SW480 (cell line): Measurements from ENCODE around the gene SMIM43.
"Not testable (repeated sequence)": the region's sequence is repeated elsewhere in the genome, so short reads cannot be mapped to it uniquely, and the experiment has no call there.

Experiments
- DNase-seq: peaks from one replicate; pipeline ENCODE4 v3.0.0-alpha.2; 2016; ENCODE audit warnings: low spot score

Gene SMIM43

DNA sequence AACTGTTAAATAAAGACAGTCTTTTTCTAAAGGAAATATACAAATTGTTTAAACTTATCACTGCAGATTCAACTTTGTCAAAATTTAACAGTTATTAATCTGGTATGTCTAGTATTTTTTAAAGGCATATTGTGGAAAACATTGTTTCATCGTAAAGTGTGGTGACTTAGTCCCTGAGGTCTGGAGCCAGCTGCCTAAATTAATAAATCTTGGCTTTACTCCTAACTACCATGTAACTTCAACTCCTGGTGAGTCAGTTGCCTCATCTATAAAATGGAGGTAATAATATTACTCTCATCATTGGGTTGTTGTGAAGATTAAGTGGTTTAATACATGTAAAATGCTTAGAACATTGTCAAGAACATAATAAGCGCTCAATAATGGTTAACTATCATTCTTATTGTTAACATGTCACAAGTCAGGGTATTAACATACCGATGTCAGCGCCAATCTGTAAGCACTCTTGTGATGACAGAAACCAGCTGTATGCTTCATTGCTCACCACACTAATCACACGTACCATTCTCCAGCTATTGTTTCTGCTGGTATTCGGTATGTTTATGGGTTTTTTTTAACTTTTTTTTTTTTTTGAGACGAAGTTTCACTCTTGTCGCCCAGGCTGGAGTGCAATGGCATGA lies 14.1 kb upstream of the SMIM43 start:
- DNase-seq, result no peak

DNA sequence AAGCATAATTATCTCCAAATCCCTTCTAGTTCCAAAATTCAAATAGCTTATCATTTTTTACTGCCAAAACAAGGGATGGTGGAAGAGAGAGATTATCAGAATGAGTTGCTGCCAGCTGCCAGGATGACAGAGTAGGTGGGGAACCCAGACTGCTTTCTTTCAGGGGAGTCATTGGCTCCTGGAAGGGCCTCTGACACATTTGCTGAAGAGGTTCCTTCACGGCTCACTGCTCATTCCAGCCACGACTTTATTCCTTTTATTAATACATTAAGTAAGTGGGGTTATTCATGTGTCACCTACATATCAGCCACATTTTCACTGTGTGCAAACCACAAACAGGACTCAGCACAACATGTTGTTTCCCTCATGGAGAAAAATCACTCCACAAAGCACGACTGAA lies 12.7 kb upstream of the SMIM43 start:
- no peak for DNase-seq

DNA sequence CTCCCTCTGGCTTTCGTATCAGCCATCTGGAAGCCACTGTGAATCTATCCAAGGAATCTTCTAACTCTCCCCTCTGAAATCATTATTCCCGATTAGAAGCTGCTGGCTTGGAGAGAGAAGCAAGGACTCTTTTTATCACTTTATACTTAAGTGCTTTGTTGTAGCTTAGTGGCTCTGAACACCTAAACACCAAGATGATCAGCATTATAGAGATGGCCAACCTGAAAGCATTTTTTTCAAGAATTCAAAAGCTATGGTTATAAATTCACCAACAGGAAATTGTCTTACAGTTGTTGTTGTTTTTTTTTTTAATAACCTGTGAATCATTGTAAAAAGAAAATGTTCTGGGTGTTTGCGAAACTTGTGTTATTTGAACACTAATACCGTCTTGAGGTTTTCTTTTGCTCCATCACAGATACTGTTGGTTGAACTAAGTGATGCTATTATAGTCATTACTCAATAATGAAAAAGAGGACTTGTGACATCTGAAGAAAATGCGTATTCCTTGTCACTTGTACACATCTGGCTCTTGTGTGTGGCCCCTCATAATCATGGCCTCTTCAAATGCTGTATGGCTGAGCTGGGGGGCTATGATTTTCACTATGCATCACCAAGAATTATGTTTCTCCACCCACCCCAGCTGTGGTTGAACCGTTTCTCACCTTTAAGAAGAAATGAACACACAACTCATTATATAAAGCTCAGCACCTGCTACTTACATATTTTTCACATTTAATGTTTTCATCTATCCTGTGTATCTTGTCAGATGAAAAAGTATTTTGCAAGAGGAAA lies 11.8 kb upstream of the SMIM43 start:
- DNase-seq, result no peak

DNA sequence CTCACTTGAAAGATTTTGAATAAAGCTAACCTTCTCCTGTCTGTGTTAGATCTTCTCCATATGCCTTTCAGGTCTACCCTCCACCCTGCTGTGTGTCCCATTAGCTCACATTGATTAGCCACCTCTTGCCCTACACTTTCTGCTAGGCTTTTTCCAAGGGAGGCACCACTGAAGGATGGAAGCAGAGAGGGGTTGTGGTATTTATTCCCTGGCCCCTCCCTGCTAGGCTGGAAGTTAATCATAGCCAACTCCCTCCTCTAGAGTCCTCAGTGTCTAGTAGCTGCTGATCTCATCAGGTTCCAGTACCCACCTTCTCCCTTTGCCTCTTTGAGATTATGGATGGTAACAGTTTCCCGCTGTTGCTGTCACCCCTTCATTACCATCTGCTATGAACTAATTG lies 8.9 kb upstream of the SMIM43 start:
- no peak for DNase-seq

DNA sequence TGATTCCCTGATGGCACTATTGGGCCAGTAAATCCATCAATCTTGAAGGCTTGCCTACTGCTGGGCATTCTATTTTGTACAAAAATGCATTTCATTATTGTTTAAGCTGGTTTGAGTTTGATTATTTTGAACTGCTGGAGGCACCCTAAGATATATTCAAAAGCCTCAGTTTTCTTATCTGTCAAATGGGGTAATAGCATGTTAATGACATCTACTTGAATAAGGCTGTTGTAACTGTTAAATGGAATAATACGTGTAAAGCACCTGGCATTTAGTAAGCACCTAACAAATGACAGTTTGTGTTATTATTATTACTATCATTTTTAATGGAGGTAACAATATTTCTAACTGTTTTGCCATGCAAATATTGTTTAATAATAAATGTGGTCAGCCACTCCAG lies 6.9 kb upstream of the SMIM43 start:
- DNase-seq, result no peak

DNA sequence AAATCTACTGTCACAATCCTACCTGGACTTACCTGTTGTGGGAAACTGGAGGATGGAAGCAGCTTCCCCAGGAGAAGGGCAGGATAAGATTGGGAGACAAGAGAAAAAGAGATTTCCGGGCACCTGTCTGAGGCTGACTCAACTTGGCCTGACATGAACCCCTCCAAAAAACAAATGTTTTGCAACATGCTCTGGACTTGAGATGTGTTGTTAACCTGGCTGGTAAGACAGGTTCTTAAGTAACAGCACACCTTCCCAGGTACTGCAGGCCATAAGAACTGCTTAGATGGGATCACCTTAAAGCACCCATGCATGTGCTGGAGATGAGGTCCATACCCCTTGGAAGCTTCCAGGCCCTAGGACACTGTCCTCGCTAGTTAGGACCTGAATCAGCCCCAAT lies 4.4 kb upstream of the SMIM43 start:
- DNase-seq, result no peak

DNA sequence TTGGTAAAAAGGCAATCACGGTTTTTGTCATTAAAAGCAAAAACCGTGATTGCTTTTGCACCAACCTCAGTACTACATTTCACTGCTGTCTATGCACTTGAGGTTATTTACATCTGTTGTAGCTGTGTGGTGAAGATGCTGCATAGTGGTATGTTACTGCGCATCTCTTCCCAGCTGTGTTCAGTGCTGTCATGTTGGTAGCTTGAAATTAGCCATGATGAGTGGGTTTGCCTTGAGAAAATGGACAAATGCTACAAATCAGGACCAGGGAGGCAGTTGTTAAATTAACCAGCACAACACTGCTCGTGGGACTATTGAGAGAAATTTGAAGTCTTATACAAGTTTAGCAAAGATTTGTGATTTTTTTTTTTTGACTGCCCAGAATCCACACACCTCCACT lies 2.2 kb upstream of the SMIM43 start:
- no peak for DNase-seq

DNA sequence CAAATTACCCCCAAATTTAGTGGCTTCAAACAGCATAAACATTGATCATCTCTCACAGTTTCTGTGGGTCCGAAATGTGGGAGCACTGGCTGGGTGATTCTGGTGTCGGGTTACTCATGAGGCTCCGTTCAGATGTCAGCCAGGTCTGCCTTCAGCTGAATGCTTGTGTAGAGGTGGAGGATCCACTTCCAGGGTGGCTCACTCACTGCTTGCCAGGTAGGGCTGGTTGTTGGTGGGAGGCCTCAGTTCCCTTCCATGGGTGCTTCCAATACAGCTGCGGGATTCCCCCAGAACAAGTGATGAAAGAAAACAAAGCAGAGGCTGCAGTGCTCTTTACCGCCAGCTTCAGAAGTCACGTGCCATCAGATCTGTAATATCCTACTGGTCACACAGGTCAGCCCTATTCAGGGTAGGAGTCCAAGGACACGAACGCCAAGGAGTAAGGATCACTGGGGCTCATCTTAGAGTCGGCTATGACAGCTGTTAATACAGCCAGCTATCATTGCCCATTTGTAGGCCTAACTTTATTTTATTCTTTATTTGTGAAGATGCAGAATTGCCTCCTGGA lies 1.1 kb upstream of the SMIM43 start:
- no peak for DNase-seq

DNA sequence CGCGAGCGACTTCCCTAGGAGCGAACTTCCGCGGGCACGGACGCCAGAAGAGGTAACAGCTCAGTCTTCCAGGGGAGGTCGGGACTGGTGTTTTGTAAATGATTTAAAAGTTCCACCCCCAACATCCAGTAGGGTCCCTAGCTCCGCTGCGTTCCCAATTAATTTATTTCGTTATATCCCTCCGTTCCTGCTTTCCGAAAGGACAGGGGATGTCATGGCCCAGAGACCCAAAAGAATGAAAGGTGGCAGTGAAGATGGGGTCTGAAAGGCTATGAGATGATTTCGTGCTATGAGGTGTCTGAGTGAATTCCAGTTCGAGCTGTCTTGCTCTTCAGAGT lies 373 bp upstream of the SMIM43 start:
- no peak for DNase-seq

DNA sequence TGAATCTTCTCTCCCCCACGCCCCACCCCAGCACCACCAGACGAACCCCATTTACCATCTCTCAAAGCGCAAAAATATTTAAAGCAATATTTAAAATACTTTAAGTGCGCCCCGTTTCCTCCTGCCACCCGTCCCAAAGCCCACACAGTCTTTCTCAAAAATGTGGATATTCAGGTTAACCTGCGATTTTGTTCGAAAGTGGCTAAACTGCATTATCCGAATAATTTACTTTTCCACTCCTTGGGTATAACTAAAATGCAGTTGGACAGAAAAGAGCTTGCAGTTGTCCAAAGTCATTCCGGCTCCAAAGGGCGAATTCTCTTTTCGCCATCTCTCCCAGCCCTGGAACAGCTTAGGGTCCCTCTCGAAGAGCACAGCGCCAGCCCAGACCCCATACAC lies 662 bp downstream of the SMIM43 start:
- DNase-seq, result no peak

DNA sequence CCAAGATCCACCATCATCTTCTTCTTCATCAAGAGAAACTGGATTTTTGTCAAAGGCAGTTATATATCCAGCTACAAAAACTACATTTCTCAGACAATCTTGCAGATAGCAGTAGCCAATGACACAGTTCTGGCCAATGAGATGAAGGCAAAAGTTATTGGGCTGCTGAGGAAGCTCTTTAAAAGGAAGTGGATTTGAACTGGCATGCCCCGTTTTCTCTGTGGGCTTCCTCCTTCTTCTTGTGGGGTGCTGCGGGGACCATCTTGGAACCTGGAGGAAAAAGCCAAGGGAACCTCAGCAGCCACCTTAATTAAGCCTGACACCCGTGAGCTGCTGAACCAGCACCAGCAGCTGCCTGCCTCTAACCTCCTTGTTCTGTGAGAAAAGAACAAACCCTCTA lies 4.8 kb downstream of the SMIM43 start:
- DNase-seq, result no peak

DNA sequence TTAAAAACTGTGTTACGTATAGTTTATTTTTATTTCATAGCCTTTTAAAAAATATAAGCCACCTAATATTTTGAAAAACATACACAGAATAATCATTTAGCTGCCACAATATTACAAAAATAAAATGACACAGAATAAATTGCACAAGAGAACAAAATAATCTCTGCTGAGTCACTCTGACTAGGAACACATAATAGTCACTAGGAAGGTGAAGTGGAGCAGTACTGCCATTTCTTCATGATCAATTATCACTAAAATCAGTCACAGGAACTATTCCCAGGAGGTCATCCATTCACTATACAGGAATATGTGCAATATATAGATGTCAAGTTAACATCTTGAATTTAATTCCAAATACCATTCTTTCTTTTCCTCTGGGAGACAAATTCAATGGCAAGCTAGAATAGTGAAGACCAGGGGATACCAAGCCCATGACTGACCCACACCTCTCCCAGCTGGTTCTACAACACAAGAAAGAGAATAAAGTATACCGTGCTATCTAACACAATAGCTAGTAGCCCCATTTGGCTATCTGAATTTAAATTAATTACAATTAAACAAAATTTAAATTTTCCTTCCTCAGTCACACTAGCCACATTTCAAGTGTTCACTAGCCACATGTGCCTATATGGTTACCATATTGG lies 5.9 kb downstream of the SMIM43 start:
- DNase-seq, result no peak

DNA sequence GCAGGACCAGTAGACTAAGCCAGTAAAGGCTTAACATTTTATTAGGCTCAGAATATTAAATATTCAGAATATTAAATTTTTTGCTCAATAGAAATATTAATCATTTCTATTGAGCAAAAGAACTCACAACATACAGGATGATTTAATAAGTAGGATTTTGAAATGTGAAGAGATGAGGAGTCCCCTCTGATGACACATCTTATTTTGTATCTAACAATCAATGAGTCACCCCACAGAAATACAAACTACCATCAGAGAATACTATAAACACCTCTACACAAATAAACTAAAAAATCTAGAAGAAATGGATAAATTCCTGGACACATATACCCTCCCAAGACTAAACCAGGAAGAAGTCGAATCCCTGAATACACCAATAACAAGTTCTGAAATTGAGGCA lies 12.8 kb downstream of the SMIM43 start:
- not testable (repeated sequence) for DNase-seq

DNA sequence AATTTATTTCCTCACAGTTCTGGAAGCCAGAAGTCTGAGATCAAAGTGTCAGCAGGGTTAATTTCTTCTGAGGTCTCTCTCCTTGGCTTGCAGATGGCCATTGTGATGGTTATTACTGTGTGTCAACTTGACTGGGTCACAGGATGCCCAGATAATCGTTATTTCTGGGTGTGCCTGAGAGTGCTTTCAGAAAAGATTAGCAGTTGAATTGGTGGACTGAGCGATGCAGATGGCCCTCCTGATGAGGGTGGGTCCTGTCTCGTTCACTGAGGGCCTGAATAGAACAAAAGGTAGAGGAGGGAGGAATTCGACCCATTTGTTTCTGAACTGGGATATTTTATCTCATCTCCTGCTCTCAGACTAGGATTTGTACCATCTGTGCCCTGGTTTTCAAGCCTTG lies 15.7 kb downstream of the SMIM43 start:
- DNase-seq, result no peak

DNA sequence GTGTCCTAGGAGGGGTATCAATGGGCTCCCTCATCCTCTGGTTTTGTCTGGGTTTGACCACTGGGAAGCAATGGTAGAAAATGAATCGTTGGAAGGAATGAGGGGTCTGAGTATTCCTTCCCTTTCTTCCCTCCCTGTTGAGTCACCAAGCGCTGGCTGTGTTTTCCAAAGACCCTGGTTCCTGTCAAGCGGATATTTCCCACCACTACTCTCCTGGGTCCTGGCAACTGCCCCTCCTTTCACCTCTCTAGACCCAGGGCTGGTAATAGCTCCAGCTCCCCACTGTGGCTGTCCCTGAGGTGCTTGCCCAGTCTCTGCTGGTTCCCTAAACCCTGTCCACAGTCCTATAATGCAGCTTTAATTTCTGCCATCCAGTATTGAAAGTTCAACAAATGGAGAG lies 22.2 kb downstream of the SMIM43 start:
- DNase-seq, result no peak

DNA sequence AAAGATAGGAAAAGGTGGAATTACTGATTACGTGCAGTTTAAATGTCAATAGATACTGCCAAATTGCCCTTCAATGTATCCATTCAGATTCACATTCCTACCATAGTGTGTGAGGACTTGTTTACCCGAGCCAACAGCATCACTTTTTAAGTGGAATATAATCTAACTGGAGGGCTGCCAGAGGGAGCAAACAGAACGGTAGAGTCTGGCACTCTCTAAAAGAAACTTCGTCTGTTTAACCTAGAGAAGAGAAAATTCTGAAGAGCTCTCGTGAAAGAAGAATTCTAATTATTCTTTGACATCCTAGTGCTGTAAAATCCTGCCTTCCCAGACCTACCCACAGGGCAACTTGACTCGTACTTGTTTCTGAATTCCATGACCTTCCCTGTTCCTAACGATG lies 23.2 kb downstream of the SMIM43 start:
- no peak for DNase-seq

DNA sequence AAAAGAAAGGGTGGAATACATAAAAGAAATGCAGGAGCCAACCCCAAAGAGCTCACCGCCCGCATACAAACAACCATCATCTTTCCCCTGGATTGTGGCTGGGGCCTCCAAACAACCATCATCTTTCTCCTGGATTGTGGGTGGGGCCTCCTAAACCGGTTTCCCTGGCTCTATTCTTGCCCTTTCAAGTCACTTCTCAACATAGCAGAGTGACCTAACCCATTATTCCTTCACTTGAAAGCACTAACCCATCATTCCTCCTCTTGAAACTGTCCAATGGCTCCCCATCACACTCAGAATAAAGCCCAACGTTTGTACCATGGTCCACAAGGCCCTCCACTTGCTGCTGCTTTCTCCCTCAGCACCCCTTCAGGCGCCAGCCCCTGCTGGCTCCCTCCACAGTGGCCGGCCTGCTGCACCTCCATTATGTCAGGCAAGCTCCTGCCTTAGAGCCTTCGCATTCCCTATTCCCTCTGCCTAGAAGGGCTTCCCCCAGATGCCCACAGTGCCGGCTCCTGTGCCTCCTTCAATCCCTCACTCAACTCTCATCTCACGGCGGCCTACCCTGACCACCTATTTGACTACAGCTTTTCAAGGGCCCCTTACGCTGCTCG lies 24.1 kb downstream of the SMIM43 start:
- DNase-seq, result no peak

DNA sequence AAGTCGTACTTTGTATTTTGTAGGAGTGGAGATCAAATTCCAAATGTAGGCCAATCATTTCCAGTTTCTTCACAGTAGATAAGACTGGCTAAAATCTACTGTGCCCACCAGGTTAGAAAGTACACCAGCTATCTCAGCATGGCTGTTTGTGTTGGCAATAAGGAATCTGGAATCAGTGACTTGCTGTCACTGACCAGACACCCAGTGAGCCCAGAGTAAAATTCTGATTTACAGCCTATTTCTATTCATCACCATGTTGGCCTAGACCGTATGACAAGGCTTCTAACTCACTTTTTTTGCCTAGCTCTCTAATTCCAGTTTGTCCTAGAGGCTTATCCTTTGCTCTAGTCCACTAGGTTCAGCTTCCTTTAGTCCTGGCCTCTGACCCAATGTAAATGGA lies 25.4 kb downstream of the SMIM43 start:
- DNase-seq, result no peak

DNA sequence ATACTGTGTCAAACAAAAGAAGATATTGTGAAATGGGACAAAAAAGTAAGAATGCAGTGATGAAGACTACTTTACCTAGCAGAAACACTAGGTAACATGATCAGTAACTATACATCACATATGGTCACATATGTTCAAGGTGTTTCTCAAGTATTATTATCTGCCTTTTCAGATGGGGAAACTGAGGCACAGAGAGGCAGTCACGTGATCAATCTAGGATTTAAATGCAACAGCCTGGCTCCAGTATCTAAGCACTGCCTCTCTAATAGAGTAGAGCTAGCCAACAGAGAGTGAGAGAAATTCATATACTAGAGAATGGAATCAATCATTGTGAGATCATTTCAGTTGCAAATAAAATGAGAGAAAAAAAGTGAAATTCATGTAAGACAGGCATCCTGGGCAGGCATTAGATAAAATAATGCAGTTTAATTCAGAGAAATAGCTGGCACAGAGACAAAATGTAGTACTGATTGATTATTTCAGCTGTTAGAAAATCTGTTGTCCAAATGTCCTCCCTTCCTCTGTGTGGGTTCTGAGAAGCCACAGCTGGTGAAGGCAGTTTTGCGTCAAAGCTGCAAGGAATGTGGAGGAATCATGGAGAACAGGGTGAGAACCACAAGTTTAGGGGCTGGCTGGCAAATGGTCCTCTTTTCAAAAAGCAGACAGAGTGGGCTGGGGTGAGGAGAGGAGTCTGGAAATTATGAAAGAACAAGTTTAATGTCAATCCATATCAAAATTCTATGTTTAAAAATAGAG lies 26.0 kb downstream of the SMIM43 start:
- no peak for DNase-seq

DNA sequence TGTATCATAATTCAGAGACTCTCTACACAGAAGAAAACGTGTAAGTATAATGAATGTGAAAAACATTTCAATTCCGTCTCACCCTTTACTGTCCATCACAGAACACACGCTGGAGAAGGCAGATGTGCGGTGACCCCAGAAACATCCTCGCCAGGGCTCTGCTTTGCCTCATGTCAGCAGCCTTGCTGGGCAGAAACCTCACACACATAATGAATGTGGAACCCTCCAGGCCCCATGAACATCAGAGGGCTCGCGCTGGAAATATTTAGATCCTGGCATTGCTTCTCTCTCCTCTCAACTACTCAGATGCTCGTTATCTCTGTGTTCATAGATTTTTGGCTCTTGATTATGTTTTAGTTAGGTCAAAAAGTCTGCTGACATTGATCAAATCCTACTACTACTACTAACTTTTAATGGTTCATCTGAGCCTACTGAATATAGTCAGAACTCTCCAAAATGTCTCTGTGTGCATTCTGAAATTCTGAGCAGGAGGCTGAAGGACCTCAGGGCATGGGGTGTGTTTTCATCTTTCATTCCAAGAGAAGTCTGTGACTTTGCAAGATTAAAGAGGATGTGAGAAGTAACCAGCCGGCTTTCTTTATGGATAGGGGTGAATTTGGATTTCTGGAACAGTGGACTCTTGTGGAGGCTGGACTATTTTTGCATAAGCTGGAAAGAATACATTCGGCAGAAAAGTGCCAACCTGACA lies 27.0 kb downstream of the SMIM43 start:
- DNase-seq, result no peak

DNA sequence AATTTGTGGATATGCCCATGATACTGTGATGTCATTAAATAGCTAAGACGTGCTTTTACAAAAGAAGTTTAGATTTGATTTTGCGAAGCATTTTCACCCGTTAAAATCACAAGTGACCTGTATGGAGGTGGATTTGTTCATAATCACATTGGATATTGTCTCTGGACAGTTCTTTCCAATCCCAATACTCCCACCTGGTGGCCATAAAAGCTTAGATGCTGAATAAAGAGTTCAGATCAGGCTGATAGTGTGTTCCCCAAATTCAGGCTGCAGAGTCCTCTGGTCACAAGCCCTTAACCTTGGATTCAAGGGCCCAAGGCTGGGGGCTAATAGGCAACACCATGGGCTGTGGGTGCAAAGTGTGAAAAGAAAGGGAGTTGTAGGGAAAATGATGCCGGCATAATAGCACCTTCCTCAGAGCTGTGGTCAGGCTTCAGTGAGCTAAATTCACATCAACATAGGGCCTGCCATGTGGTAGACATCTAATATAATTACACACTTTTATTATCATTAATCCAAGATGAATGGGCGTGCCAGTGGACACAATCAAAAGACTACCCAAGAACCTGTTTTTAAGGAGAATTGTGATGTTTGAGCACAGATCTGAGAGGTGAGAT lies 28.1 kb downstream of the SMIM43 start:
- DNase-seq, result peak; percentile 47
